Kidney glomerular epithelial cell (primary cell): Measurements from ENCODE around the gene TMEM117.

ENCODE experiments used
- DNase-seq: peaks from one replicate; lab custom pipeline; 2025; lab: John Stamatoyannopoulos, UW

The TMEM117 gene

DNA sequence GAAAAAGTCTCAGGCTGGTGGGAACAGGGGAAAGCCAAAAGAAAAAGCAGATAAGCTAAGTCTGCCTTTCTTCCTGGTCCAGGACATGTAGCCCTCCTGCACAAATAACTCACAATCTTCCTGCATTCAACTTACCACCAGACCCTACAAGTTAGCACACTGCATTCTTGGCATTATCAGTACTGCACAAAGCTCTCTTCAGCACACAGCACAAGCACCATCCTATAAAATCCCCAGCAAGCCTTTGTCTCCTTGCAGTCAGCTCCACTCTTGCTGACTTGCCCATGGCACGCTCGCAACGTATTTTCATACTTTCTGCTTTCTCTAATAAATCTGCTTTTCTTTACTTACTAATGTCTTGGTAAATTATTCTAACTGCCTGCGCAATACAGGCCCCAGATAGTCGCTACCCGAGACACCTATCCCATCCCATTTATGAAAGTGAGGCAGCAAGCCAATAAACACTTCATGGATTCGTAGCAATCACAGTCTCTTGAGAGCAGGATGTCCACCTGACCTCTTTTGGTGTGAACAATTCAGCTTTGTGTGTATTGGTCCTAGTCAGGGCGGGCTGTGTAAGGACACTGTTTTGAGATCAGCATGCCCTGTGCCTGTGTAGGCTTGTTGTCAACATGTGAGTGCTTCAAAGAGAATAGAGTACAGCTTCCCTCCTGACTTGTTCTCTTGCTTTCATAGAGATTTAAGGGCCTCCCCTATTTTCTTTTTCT, 49.0 kb downstream of the TMEM117 start:
- DNase-seq = no peak

GRCh38 chr12:43887397-43887796, 51.5 kb downstream of the TMEM117 start:
- DNase-seq = no peak

DNA sequence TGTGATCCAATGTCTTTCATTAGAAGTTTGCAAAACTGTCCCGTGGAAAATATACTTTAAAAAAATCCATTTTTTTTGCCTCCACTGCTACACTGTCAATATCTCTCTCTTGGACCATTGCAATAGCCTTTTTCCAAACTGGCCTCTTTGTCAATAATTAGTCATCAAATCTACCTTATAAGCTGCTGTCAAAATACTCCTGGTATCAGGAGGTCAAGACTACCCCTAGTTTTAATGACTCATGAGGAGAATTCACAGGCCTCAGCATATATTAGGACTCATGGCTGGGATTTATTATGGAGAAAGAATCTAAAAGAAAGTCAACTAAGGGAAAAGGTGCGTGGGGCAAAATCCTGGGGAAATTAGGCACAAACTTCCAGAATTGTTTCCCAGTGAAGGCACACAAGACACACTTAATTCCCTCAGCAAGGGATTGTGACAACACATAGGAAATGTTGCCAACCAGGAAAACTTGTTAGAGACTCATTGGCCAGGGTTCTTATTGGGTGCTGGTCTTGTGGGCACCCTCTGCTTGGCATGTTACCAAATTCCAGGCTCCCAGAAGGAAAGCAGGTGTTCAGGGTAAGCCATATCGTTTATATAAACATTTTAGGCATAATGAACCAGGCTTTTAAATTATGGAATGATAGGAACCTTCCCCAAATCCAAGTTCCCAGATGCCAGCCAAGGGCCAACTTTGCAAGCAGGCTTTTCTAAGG, 56.1 kb downstream of the TMEM117 start:
- no peak for DNase-seq

DNA sequence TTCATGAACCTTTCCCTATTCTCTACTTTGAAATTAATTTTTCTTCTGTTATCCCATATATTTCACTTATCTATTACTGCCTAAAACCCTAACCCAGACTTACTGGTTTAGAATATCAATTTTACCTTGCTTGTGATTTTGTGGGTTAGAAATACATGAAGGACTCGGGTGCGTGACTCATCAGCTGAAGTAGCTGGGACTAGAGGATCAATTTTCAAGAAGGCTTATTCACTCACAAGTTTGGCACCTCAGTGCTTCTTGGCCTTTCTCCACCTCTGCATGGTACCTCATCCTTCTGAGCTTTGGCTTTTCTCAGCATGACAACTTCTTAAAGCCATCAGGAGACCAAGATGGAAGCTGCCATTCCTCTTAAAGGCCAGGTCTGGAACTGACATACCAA, 57.8 kb downstream of the TMEM117 start:
- no peak for DNase-seq

DNA sequence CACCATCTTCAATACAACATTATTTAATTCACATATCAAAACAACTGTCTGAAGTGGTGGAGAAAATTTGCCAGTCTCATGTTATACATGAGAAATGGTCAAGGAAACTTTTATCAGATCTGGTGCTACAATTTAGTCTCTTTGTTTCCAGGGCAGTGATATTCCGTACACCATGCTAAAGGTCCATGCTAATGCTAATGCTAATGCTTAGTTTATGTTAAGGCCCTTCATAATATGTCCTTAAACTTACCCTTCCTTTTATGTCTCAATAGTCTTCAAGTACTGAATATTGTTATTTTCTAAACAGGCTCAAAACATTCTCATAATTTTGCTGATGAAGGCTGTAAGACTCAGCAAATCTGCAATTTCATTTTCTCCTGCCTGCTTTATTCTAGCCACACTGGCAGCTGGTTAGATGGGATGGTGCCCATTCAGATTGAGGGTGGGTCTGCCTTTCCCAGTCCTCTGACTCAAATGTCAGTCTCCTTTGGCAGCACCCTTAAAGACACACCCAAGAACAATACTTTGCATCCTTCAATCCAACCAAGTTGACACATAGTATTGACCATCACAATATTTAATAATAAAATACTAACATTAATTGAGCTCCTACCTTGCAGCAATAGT, 59.8 kb downstream of the TMEM117 start:
- no peak for DNase-seq

- peak; percentile 48 for DNase-seq
These were observed 60.6 kb downstream of the TMEM117 start for GRCh38 chr12:43896496-43896895.

DNA sequence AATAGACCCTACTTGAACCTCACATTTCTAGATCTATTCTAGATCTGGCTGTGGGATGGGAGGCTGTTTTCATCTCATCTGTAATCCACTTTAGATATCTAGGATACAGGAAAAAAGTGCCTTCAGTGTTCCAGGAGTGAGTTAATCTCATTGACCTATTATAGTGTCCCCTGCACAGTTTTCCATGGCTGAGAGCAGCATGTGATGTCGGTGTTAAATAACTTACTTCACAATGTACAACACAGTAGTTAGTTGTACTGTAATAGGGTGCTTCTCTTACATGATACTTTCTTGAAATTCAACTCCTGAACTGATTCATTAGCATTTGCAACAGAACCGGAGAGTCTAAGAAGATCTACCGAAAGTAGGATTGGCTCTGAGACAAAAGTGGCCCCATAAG, 62.6 kb downstream of the TMEM117 start:
- DNase-seq = no peak

DNA sequence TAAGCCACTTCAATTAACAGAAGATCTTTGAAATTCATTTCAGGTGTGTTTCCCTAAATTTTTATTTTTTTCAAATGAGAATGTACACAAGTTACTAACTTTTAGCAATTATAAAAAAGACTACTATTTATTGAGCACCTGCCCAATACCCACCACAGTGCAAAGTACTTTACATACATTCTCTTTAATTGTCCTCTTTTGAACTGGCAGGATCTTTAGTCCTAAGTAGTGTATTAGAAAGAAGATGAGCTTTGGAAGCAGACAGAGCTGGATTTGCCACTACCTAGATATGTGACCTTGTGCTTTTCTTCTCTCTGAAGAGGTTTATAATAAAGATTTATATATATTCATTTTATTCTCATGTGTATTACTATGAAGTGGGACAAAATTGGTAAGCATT, 63.7 kb downstream of the TMEM117 start:
- DNase-seq = no peak

DNA sequence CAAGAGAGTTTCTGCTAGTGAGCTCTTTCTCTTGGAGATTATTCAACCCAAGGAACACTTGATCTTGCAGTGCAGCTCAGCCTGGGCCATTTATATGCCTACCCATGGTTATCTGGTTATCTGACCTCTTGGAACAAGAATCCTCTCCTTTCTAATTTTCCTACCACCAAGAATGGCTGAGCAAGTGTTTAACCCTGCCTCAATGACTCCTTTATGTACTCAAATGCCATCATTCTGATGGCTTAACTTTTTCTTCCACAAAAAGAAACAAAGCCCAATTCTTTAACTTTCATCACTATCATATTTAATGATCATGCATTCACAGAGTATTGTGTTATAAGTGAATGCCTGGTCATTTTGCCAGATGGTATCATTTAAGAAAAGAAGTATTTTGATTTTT, 67.8 kb downstream of the TMEM117 start:
- no peak for DNase-seq

GRCh38 chr12:43912859-43913258, 77.0 kb downstream of the TMEM117 start:
- DNase-seq = no peak

- DNase-seq = no peak
These were observed 78.5 kb downstream of the TMEM117 start for GRCh38 chr12:43914391-43914790.

GRCh38 chr12:43914923-43915468, 79.1 kb downstream of the TMEM117 start:
- no peak for DNase-seq

DNA sequence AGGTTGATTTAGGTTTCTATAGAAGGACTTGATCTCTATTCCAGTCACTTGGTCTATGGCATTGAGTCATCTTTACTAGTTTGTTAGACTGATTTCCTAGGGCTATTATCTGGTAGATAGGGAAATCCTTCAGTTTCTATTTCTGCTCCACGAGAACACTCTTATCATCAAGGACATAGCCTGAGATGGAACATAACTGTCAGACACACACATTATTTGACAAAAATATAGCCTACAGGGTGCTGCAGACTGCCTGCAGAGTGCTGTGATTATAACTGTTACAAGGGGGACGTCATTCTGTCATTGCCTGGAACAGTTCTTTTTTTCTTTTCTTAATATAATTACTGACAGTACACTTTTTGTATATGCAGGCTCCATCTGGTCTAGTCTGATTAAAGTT, 82.0 kb downstream of the TMEM117 start:
- DNase-seq = no peak

GRCh38 chr12:43921666-43922337, 85.9 kb downstream of the TMEM117 start:
- DNase-seq = no peak

DNA sequence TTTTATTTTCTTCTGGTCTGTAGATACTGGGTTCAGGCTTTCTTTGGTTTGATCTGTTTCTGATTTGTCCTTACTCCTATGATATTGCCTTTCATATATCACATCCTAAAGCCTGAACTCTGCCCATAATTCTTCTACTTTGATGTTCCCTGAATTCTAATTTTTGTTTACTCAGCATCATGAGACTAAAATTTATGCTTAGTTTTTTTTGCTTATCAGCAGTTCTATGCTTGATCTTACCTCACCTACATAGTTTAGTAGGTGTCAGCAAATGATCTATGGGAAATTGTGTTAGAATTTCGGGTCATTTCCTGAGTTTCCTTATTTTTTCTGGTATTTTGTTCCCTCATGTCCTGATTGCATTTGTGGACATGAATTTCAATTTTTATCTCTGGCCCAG, 94.2 kb downstream of the TMEM117 start:
- DNase-seq = no peak

DNA sequence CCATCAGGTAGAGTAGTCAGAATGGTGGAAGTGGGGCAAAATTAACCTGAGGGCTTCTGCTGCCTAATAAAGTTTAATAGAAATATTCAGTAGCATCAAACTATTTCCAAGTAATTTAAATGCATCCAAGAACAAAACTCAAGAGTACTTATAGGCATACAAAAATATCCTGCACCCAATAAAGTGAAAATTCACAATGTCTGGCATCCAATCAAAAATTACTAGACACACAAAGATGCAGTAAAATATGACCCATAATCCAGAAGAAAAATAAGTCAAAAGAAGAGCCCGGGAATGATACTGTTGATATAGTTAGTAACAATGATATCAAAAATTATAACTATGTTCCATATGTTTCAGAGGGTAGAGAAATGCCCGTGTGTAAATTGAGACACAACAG, 95.3 kb downstream of the TMEM117 start:
- no peak for DNase-seq

DNA sequence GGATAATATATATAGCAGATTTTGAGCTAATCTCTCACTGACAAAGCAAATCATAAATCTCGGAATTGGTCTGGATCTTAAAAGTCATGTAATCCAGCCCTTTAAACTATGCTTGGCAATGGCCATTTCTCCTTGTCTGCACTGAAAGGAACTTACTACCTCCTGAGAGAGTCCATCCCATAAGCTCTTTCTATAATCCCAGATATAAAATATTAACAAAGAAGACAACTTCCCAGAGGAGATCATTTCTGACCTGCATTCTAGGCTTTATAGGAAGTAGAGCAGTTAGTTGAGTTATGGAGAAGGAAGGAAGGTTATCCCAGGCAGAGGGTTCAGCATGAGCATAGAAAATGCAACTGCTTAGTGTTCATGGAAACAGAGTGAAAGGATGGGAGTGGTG, 99.7 kb downstream of the TMEM117 start:
- DNase-seq = no peak

DNA sequence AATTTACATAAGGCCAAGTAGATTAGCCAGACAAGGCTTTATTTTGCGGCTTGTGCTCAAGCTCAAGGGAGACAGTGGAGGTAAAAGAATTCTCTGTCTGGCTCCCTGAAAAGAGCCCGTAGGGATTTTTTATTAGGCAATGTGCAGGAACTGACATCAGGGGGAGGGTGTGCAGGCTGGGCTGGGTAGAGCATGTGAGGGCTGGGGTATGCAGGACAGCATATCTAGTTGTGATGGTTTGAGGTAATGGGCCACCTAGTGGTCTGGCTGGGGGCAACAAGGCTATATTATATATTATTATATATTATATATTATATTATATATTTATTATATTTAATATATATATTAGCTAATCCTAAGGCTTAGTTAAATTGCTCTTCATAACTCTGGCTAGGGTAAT, 102.1 kb downstream of the TMEM117 start:
- DNase-seq = no peak

DNA sequence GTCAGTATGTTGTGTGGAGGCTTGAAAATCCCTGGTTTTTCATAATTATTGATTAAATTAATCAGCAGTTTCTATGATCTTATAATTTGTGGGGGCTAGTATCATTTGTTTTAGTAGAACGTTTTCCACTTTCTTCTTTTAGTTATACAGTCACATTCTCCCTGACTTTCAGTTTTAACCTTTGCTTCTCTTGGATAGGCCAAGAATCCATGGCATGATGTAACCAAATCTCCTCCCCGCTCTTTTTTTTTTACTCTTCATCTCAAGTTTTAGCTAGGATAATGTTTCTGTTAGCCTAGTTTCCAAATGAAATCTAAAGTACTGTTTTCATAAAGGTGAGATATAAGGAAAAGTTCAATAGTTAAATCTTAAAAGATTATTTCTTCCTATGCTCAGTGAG, 106.5 kb downstream of the TMEM117 start:
- no peak for DNase-seq

GRCh38 chr12:43945983-43946382, 110.1 kb downstream of the TMEM117 start:
- no peak for DNase-seq

DNA sequence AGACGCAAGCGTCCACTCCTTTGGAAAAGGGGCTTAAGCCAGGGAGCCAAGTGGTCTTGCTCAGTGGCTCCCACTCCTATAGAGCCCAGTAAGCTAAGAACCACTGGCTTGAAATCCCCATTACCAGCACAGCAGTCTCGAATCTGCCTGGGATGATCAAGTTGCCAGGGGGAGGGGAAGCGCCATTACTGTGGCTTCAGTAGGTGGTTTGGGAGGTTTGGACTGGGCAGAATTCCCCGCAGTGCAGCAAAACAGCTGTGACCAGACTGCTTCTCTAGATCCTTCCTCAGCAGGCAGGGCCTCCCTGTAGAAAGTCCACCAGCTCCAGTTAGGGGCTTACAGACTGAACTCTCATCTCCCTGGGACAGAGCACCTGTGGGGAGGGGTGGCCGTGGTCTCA, 115.4 kb downstream of the TMEM117 start:
- DNase-seq = no peak

DNA sequence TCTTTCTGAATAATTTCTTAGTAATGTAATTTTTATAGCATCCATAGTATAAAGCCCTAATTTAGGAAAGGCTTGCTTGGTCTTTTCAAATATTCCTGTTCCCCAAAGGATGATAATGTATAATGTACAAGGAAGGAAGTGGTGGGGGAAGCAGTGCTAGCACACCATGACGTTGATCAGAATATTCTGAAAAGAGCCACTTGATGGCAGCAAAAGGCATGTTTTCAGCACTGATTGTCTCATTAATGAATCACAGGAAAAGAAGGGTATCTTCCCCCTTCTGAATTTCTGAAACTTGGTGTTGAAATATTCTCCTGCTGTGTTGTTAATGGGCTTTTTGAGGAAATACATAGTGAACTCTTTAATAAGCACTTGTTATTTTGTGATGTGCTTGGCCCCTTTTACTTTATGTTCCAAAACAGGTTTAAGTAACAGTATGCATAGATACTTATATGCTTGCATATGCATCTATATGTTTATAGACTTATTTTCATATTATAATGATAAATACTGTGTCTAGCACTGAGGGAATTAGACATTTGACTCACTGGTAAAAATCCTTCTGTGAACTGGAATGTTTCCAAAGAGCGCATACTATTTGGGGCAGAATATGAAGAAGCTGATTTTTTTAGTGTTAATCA, 122.0 kb downstream of the TMEM117 start:
- DNase-seq = peak; percentile 42
